Common myeloid progenitor, CD34-positive (primary cell): ENCODE measurements around the gene AACS.

Experiments
- CTCF ChIA-PET: fragments of 350-600 bp; sonication (Branson Sonifier 250); formaldehyde crosslinking; loops from one replicate; lab custom pipeline; 2021; ENCODE audit warnings: antibody characterized with exemption; lab: Charles Lee
- POLR2A ChIA-PET: fragments of 350-600 bp; sonication (Branson Sonifier 250); formaldehyde crosslinking; loops from one replicate; lab custom pipeline; 2021; ENCODE audit warnings: antibody characterized with exemption; lab: Charles Lee
- DNase-seq, 3 donors: peaks; one replicate each; pipeline versions ENCODE4 v3.0.0 to v3.0.0-alpha.2; 2013
- H3K27ac ChIP-seq, 2 experiments: 1 replicate in 1 of 2; 2 replicates in 1 of 2; pipeline ENCODE4 v1.7.0; 2013; ENCODE audit warnings: inconsistent platforms in 2 of 2, low read length in 2 of 2, mild to moderate bottlenecking in 2 of 2, low read depth in 1 of 2, moderate library complexity in 1 of 2; ENCODE audit not compliant: severe bottlenecking in 2 of 2, insufficient read depth in 1 of 2, poor library complexity in 1 of 2
- H3K27me3 ChIP-seq, 5 experiments: replicated peaks in 2 of 5; 1 replicate in 3 of 5; 2 replicates in 2 of 5; pipeline versions ENCODE4 v1.6.1 to v1.7.0; 2013; ENCODE audit warnings: low read length in 4 of 5, mild to moderate bottlenecking in 2 of 5, moderate library complexity in 2 of 5, inconsistent platforms in 1 of 5; ENCODE audit not compliant: insufficient read depth in 5 of 5, control insufficient read depth in 4 of 5
- H3K36me3 ChIP-seq, 4 experiments: 1 replicate in 2 of 4; 2 replicates in 2 of 4; pipeline versions ENCODE4 v1.6.1 to v1.7.0; 2013; ENCODE audit warnings: low read length in 3 of 4, control low read depth in 1 of 4, mild to moderate bottlenecking in 1 of 4; ENCODE audit not compliant: control insufficient read depth in 4 of 4, insufficient read depth in 4 of 4
- H3K4me1 ChIP-seq, 4 experiments: 1 replicate in 3 of 4; 2 replicates in 1 of 4; pipeline versions ENCODE4 v1.6.1 to v1.7.1; 2013; ENCODE audit warnings: low read length in 3 of 4, mild to moderate bottlenecking in 3 of 4, control low read depth in 1 of 4, inconsistent platforms in 1 of 4, moderate library complexity in 1 of 4; ENCODE audit not compliant: control insufficient read depth in 4 of 4, insufficient read depth in 4 of 4; ENCODE audit errors: control extremely low read depth in 1 of 4
- H3K4me3 ChIP-seq, 7 experiments: 1 replicate in 4 of 7; 2 replicates in 3 of 7; pipeline versions ENCODE4 v1.5.1 to v1.7.0; 2013; ENCODE audit warnings: mild to moderate bottlenecking in 7 of 7, low read length in 6 of 7, moderate library complexity in 6 of 7, inconsistent platforms in 2 of 7, low read depth in 2 of 7, control low read depth in 1 of 7; ENCODE audit not compliant: insufficient read depth in 4 of 7, control insufficient read depth in 1 of 7; ENCODE audit errors: extremely low read depth in 1 of 7
- H3K9me3 ChIP-seq, 5 experiments: 1 replicate in 4 of 5; 2 replicates in 1 of 5; pipeline versions ENCODE4 v1.6.1 to v1.7.1; 2013; ENCODE audit warnings: low read length in 4 of 5, mild to moderate bottlenecking in 2 of 5, inconsistent platforms in 1 of 5, low read depth in 1 of 5, moderate library complexity in 1 of 5; ENCODE audit not compliant: control insufficient read depth in 4 of 5, insufficient read depth in 2 of 5; ENCODE audit errors: control extremely low read depth in 1 of 5
- WGBS: methylation state at CpG from one replicate; pipeline ENCODE4 v1.1.5; 2013; ENCODE audit not compliant: insufficient coverage; 5-methylcytosine and 5-hydroxymethylcytosine counted together

Gene AACS

DNA sequence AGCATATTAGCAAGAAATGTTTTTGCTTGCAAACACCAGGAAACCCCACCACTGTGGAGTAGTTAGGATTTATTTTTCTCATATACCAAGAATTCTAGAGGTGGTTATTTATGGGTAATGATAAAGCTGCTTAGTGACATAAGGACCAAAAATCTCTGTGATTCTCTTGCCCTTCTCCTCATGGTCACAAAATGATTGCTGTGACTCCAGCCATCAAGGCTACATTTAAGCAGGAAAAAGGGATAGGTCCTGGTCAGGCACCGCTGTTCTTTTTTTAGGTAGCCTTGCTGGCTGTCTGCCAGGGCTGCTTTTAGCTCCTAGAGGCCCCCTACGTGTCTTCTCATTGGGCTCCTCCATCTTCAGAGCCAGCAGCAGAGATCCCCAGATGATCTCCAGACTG lies 104.2 kb downstream of the AACS start:
- CTCF ChIA-PET = no interaction called here
- H3K4me3 ChIP-seq = no peak overlapping the region
- H3K4me1 ChIP-seq = no peaks in the 10 kb centered on the region
- no peak overlapping the region for H3K27ac ChIP-seq
- peaks cover 0 to 5% (median 0%) of the 10 kb centered on the region in 5 experiments for H3K27me3 ChIP-seq
- peaks cover 0 to 10% (median 0%) of the 10 kb centered on the region in 5 experiments for H3K9me3 ChIP-seq
- 77% methylated on average over 2 of the region's 2 CpGs for WGBS
- POLR2A ChIA-PET = no interaction called here
- H3K36me3 ChIP-seq = no peaks in the 10 kb centered on the region
- DNase-seq = no peak

DNA sequence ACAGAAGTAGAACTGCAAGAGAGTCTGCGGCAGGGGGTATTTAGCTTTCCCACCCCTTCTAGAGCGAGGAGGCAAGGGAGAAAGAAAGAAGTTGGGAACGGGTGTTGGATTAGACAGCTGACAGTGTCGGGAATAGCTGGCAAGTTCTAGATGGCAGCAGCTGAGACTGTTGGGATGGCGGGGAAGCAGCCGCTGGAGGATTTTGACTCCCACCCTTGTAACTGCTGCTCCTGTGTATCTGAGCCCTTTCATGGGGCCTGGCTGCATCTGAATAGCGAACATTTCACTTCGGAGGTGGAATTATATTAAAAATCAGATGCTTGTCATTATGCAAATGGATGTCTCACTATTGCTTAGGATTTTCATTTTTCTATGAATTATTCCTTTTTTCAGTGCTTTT lies 104.6 kb downstream of the AACS start:
- POLR2A ChIA-PET = no interaction called here
- H3K9me3 ChIP-seq = peaks cover 0 to 10% (median 0%) of the 10 kb centered on the region in 5 experiments
- CTCF ChIA-PET = no interaction called here
- H3K4me3 ChIP-seq = no peak overlapping the region
- no peak overlapping the region for H3K27ac ChIP-seq
- 90% methylated on average over 7 of the region's 8 CpGs for WGBS
- no peaks in the 10 kb centered on the region for H3K36me3 ChIP-seq
- H3K4me1 ChIP-seq = no peaks in the 10 kb centered on the region
- peaks cover 0 to 6% (median 0%) of the 10 kb centered on the region in 5 experiments for H3K27me3 ChIP-seq
- no peak for DNase-seq

DNA sequence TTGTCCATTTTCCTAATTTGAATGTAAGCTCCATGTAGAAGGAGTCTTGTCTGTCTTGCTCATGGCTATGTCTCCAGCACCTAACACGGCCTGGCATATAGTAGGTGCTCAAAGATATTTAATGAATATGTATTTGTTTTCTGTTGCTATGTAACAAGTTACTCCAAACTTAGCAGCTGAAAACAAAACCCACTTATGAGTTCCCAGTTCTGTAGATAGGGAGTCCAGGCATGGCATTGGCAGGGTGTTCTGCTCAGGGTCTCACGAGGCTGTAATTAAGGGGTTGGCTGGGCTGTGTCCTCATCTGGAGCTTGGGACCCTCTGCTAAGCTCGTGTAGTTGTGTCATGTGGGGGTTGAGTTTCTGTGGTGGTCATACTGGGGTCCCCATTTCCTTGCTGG lies 106.0 kb downstream of the AACS start:
- Histone ChIP-seq H3K36me3 (no peaks in the 10 kb centered on the region), H3K4me1 (no peaks in the 10 kb centered on the region), H3K27me3 (peaks cover 0 to 11% (median 2%) of the 10 kb centered on the region in 5 experiments), H3K27ac (no peak overlapping the region), H3K4me3 (no peak overlapping the region), H3K9me3 (peaks cover 0 to 15% (median 0%) of the 10 kb centered on the region in 5 experiments)
- ChIA-PET CTCF (no interaction called here), POLR2A (no interaction called here)
- no peak for DNase-seq
- 100% methylated on average over 1 of the region's 3 CpGs for WGBS

DNA sequence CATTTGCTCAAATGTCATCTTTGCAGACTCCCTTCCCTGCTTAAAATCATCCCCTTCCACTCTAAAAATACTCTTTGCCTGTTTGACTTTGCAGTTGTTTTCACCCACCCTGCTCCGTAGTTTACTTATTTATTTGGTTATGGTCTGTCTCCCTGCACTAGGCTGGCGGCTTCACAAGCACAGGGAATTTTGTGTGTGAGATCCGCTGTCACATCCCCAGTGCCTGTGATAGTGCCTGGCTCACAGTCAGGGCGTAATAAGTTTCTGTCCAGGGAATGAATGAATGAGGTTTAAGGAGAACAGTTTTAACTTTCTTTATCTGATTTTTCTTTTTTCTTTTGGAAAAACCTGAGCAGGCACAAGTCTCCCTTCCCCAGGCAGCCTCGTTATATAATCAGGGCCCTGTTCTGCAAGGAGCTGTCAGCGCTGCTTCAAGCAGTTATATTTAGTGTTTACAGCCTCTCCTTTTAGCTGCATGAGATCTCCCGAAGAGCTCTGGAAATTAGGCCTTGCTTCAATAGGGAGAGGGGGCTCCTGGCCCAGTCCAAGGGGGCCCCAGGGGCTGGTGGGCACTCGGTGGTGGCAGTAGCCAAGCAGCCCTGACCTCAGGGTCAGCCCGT lies 107.1 kb downstream of the AACS start:
- H3K4me1 ChIP-seq = no peaks in the 10 kb centered on the region
- no peaks in the 10 kb centered on the region for H3K36me3 ChIP-seq
- H3K27me3 ChIP-seq = peaks cover 0 to 13% (median 2%) of the 10 kb centered on the region in 5 experiments
- no peak overlapping the region for H3K4me3 ChIP-seq
- DNase-seq = no peak
- POLR2A ChIA-PET = no interaction called here
- CTCF ChIA-PET = no interaction called here
- 89% methylated on average over 9 of the region's 9 CpGs for WGBS
- H3K9me3 ChIP-seq = peaks cover 0 to 15% (median 0%) of the 10 kb centered on the region in 5 experiments
- no peak overlapping the region for H3K27ac ChIP-seq

DNA sequence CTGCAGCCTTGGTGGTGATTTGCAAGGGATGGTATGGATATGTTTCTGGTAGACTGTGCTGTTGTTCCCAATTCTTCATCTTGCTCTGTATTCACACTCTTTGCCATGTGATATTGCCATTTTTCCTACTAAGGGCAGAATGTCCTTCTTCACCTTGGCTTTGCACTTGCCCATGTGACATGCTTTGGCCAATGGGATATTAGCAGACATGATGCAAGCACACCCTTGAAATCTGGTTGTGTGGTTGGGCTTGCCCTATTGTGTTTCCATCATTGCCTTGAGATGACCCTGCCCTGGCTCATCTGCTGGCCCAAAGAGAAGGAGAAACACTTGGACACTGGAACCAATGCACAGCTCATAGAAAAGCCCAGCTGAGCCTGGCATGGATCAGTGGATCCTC lies 110.3 kb downstream of the AACS start:
- ChIA-PET POLR2A (no interaction called here), CTCF (no interaction called here)
- H3K36me3 ChIP-seq = no peaks in the 10 kb centered on the region
- H3K27me3 ChIP-seq = peaks cover 2 to 14% (median 4%) of the 10 kb centered on the region in 5 experiments
- H3K4me1 ChIP-seq = no peaks in the 10 kb centered on the region
- peaks cover 0 to 12% (median 0%) of the 10 kb centered on the region in 5 experiments for H3K9me3 ChIP-seq
- H3K4me3 ChIP-seq = no peak overlapping the region
- DNase-seq = no peak
- no peak overlapping the region for H3K27ac ChIP-seq

DNA sequence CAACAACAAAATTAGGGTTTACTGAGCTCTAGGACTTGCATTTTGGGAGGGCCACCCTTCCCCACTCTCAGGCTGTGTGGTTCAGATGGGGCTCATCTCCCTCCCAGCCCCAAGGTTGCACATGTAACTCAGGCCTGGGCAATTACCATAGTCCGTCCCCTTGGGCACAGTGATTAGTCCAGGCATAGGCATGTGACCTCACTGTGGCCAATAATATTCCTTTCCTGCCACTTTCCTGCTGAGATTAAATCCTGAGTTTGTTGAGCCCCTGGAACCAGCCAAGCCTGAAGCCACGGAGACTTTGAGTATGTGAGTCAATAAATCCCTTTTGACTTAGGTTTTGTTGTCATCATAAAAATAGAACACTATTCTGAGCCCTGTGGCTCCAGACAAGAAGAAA lies 113.0 kb downstream of the AACS start:
- Histone ChIP-seq H3K27me3 (peaks cover 4 to 28% (median 5%) of the 10 kb centered on the region in 5 experiments), H3K27ac (no peak overlapping the region), H3K36me3 (no peaks in the 10 kb centered on the region), H3K4me3 (no peak overlapping the region), H3K9me3 (peaks cover 0 to 9% (median 0%) of the 10 kb centered on the region in 5 experiments), H3K4me1 (peaks cover 0 to under 1% (median 0%) of the 10 kb centered on the region in 4 experiments)
- ChIA-PET POLR2A (no interaction called here), CTCF (interaction anchor here (1.3 kb wide), 1 partner anchor 8 kb away, joined by 3 read pairs; the partner anchor contains the start of gene TMEM132B)
- no peak for DNase-seq
- WGBS = 100% methylated on average over 1 of the region's 2 CpGs

DNA sequence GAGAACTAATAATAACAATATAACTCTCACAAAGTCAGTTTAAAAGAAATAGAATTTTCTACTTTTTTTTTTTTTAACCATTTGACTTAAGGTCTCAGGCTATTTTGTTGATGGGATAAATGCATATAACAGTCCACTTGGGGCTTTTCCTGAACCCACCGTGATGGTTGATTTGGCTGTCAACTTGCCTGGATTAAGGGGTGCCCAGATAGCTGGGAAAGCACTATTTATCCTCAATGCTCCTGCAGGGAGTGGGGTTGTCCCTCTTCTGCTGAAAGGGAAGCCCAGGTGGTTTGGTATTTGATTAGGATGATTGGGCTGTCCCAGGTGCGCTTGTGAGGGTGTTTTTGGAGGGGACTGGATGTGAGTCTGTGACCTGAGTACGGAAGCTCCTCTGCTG lies 114.9 kb downstream of the AACS start:
- ChIA-PET POLR2A (no interaction called here), CTCF (interaction anchor here (1.1 to 1.5 kb wide), 2 partner anchors 23 to 1694 kb away, joined by 3 read pairs; no protein-coding TSS in a partner anchor)
- no peak overlapping the region for H3K4me3 ChIP-seq
- no peaks in the 10 kb centered on the region for H3K36me3 ChIP-seq
- WGBS = 100% methylated on average over 1 of the region's 3 CpGs
- no peak for DNase-seq
- peaks cover 0 to 8% (median 0%) of the 10 kb centered on the region in 5 experiments for H3K9me3 ChIP-seq
- H3K27me3 ChIP-seq = peaks cover 4 to 45% (median 19%) of the 10 kb centered on the region in 5 experiments
- no peak overlapping the region for H3K27ac ChIP-seq
- peaks cover 0 to 2% (median 0%) of the 10 kb centered on the region in 4 experiments for H3K4me1 ChIP-seq
